ENCODE data around the gene ACR. TPM values are rescaled to one million over a fixed set of nuclear protein-coding genes. Genes with fewer than 3 reads are reported as not detected.

The ACR gene
- total and polyA plus RNA-seq, 2 of the 13 experiments (the other 11 are each of a cell fraction or from before 2014, with no cell fraction given) = 0.15 TPM; not detected in 1

DNA sequence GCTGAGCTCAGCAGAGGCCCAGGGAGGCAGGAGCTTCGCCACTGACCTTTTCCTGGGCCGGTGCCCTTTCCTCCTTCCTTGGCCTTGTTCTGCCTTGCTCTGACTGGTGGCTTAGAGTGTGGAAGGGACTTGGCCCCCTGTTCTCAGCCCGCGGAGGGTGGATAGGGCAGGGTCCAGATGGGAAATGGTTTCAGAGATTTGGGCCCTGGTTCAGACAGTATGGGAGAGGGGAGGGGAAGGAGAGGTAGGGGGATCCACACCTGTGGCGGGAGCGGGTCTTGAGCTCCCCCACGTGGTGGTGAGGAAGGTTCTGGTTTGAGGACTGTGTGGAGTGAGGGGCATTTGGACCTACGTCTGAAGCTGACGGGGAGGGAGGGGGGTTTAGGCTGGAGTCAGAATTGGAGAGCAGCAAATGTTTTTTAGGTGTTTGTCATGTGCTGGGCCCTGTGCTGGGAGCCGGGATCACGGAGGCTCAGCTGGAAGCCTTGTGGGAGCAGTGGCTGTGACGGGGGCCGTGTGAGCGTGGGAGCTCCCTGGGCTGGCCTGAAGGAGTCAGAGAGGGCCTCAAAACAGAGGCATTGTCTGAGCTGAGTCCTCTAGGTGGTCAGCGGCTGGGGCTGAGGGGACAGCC lies 38.1 kb upstream of the ACR start (continued):
- TF ChIP-seq, protein P1, sequence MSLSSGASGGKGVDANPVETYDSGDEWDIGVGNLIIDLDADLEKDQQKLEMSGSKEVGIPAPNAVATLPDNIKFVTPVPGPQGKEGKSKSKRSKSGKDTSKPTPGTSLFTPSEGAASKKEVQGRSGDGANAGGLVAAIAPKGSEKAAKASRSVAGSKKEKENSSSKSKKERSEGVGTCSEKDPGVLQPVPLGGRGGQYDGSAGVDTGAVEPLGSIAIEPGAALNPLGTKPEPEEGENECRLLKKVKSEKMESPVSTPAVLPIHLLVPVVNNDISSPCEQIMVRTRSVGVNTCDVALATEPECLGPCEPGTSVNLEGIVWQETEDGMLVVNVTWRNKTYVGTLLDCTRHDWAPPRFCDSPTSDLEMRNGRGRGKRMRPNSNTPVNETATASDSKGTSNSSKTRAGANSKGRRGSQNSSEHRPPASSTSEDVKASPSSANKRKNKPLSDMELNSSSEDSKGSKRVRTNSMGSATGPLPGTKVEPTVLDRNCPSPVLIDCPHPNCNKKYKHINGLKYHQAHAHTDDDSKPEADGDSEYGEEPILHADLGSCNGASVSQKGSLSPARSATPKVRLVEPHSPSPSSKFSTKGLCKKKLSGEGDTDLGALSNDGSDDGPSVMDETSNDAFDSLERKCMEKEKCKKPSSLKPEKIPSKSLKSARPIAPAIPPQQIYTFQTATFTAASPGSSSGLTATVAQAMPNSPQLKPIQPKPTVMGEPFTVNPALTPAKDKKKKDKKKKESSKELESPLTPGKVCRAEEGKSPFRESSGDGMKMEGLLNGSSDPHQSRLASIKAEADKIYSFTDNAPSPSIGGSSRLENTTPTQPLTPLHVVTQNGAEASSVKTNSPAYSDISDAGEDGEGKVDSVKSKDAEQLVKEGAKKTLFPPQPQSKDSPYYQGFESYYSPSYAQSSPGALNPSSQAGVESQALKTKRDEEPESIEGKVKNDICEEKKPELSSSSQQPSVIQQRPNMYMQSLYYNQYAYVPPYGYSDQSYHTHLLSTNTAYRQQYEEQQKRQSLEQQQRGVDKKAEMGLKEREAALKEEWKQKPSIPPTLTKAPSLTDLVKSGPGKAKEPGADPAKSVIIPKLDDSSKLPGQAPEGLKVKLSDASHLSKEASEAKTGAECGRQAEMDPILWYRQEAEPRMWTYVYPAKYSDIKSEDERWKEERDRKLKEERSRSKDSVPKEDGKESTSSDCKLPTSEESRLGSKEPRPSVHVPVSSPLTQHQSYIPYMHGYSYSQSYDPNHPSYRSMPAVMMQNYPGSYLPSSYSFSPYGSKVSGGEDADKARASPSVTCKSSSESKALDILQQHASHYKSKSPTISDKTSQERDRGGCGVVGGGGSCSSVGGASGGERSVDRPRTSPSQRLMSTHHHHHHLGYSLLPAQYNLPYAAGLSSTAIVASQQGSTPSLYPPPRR (CRISPR knock-in tag; IDR thresholded peaks at IDR 0.05; ENCODE audit: borderline replicate concordance) = no peak
- TF ChIP-seq ZC3H13 (CRISPR knock-in tag; IDR thresholded peaks at IDR 0.05) (no peak), KDM3A (CRISPR knock-in tag; IDR thresholded peaks at IDR 0.05; ENCODE audit: low read depth) (0 out of 2 replicates have a peak, but pooled peaks have one; percentile 1)

DNA sequence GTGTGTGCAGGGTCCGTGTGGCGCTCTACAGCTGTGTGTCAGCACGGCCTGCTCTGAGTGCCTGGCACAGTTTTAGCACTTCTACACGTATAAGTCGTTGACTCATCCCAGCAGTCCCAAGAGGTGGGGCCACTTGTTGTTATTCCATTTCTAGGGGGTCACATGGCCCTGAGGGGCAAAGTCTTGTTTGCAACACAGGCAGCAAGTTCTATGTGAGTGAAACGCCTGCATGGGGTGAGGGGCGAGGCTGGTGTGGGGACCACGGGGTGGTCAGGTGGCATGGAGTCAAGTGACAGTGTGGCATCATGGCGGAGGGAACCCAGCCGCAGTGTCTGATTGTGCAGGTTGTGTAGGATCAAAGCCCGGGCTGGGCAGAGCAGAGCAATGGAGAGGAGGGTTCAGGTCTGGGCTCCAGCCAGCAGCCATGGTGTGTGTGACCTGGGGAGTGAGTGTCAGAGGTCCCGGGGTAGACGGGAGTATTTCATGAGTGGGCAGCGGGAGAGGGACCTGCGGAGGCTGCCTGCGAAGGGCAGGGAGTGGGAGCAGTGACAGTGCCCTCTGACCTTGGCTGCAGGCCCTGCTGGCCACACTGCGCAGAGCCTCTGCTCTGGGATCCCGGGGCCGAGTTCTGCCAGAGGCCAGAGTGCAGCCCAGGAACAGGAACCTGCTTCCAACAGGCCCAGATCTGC lies 37.5 kb upstream of the ACR start:
- Histone ChIP-seq H3K27ac (ENCODE audit: extremely low read length, insufficient read depth, low read length) (peak overlapping the region; percentile 94), H2AFZ (ENCODE audit: low read length) (no peak overlapping the region), H3K4me3 (replicated peaks in 1 of 3; ENCODE audit: insufficient read depth in 1 of 3, low read depth in 2 of 3, low read length in 3 of 3) (peak overlapping the region; percentile 36 to 89 (median 49)), H3K36me3 (replicated peaks in 1 of 2; ENCODE audit: control insufficient read depth in 1 of 2, insufficient read depth in 2 of 2, low read length in 2 of 2) (peaks cover 11 to 29% of the 10 kb centered on the region in 2 experiments), H3K27me3 (ENCODE audit: control insufficient read depth in 1 of 2, insufficient read depth in 2 of 2, low read length in 2 of 2) (no peaks in the 10 kb centered on the region), H3K9ac (ENCODE audit: insufficient read depth, low read depth, low read length) (peak overlapping the region; percentile 84), H4K20me1 (ENCODE audit: insufficient read depth, low read length) (no peaks in the 10 kb centered on the region), H3K9me3 (ENCODE audit: low read length) (no peaks in the 10 kb centered on the region), H3K4me1 (ENCODE audit: insufficient read depth, low read length) (peaks cover 48% of the 10 kb centered on the region), H3K4me2 (ENCODE audit: low read depth, low read length) (peak overlapping the region; percentile 93), H3K79me2 (ENCODE audit: insufficient read depth, low read length) (peaks cover 39% of the 10 kb centered on the region)
- POLR2A ChIA-PET = interaction anchor here (0.6 to 4.5 kb wide), 22 partner anchors 9 to 215 kb away, joined by 3 to 51 read pairs (median 6); partner anchors contain the start of genes ARSA, CHKB, LMF2 and NCAPH2
- CTCF ChIA-PET (ENCODE audit: low intra/inter-chr PET ratio, low total read pairs) = interaction anchor here (0.9 to 1.5 kb wide), 3 partner anchors 73 to 124 kb away, joined by 4 to 7 read pairs (median 5); partner anchors contain the start of gene ARSA
- FAIRE-seq (peak; percentile 97), ATAC-seq (peak; percentile 84), DNase-seq (ENCODE audit: low spot score) (peak; percentile 98)
- intact Hi-C loops (cut with micrococcal nuclease; ENCODE audit: unreplicated experiment) (no loop called here), in situ Hi-C loops (cut with HindIII; ENCODE audit: extremely low pct_ligation_motif_present, low pct_unique_long_range_greater_than_20kb) (no loop called here)
- BruUV-seq (replicated peaks) = TSS peak; percentile 48
- WGBS (ENCODE audit: low lambda C conversion rate) = 9% methylated on average over 13 of the region's 19 CpGs
- TF ChIP-seq SOX6 (IDR thresholded peaks at IDR 0.05) (no peak), SOX6 (CRISPR knock-in tag; IDR thresholded peaks at IDR 0.05) (peak; percentile 74), ZKSCAN5 (CRISPR knock-in tag; IDR thresholded peaks at IDR 0.05) (no peak), ZNF205 (CRISPR knock-in tag; IDR thresholded peaks at IDR 0.05) (peak; percentile 40; the same call in 1 of the 2 replicates), PHF8 (CRISPR knock-in tag; IDR thresholded peaks at IDR 0.05) (no peak), ZNF792 (CRISPR knock-in tag; IDR thresholded peaks at IDR 0.05) (peak; percentile 36)
- TF ChIP-seq, protein P2, sequence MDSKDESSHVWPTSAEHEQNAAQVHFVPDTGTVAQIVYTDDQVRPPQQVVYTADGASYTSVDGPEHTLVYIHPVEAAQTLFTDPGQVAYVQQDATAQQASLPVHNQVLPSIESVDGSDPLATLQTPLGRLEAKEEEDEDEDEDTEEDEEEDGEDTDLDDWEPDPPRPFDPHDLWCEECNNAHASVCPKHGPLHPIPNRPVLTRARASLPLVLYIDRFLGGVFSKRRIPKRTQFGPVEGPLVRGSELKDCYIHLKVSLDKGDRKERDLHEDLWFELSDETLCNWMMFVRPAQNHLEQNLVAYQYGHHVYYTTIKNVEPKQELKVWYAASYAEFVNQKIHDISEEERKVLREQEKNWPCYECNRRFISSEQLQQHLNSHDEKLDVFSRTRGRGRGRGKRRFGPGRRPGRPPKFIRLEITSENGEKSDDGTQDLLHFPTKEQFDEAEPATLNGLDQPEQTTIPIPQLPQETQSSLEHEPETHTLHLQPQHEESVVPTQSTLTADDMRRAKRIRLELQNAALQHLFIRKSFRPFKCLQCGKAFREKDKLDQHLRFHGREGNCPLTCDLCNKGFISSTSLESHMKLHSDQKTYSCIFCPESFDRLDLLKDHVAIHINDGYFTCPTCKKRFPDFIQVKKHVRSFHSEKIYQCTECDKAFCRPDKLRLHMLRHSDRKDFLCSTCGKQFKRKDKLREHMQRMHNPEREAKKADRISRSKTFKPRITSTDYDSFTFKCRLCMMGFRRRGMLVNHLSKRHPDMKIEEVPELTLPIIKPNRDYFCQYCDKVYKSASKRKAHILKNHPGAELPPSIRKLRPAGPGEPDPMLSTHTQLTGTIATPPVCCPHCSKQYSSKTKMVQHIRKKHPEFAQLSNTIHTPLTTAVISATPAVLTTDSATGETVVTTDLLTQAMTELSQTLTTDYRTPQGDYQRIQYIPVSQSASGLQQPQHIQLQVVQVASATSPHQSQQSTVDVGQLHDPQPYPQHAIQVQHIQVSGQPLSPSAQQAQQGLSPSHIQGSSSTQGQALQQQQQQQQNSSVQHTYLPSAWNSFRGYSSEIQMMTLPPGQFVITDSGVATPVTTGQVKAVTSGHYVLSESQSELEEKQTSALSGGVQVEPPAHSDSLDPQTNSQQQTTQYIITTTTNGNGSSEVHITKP (CRISPR knock-in tag; IDR thresholded peaks at IDR 0.05; ENCODE audit: low read depth) = peak; percentile 41

Data from HepG2 (cell line).